Stimulated activated CD8-positive, alpha-beta memory T cell treated with anti-CD3 and anti-CD28 coated beads, Interleukin-15, amount 100 ng/mL, for 24 hours (primary cell): ENCODE results near the gene RNF217.
"Not testable (repeated sequence)": the region's sequence is repeated elsewhere in the genome, so short reads cannot be mapped to it uniquely, and the experiment has no call there.

Experiments used
- DNase-seq: peaks from one replicate; pipeline ENCODE4 v3.0.0-alpha.2; 2020; ENCODE audit warnings: low read depth

The RNF217 gene

DNA sequence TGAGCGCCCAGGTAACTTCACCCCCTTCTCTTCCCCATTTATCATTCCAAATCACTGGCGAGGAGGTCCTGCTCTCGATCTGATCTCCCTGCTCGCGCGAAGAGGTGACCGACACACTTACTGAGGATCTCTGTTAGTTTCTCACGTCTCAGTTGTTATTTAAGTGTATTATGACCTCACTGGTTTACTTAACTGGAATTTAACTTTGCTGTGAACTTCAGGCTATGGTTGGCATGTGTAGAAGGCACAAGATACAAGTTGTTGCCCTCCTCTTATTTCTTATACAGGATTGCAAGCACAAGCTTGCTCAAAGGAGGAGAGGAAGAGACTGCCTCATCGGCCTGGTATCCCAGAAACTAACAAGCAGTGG lies 1.2 kb downstream of the RNF217 start:
- no peak for DNase-seq

DNA sequence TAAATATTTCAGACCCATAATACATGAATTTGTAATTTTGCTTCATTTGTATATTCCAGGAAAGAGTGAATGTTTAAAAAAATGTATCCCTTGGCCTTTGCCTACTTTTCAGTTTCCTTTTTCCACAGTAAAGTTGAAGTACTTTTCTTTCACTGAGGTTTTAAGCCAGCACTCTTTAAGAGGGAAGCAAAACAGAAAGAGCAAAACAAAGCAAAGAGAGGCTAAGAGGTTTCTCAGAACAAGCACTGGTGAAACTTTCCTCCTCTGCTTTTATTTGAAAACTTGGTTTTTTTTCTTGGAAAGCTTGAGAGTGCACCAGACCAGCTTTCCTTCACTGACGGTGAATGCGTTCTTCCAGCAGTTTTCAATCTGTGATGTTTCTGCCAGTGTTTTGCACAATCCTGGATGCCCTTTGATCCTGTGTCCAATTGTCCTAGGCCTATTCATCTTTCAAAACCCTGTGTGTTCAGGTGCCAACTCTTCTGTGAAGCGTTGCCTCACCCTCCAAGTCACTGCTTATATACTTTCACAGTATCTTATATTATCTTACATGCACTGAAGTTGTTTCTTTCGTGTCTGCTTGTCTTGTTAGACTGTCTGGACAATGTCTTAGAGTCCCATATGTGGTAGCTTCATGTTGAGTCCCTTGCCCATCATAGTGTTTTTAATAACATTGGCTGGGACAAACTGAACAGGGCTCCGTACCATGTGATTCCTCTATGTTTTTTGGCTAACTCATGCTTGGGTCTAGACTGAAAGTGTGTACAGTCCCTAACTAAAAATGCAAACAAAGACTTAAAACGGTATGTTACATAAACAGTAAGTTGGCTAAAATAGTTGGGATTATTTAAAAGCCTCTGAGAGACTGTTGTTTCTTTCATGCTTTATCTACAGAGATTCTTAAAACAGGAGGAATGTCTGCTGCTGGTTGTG lies 1.9 kb downstream of the RNF217 start:
- DNase-seq = no peak

DNA sequence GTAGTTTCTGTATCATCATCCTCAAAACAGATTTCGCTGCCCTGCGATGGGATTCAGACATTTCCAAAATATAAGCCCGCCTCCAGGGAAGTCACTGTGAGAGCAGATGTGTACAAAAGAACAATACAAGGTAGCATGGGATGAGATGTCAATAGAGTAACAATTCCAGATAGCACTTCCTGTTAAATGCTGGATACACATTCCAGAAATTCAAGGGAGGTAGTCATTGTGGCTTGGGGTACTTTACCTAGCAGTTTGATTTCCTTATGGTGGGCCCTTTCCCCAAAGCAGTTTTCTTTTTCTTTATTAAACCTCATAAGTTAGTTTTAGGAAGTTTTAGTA lies 2.5 kb downstream of the RNF217 start:
- DNase-seq = no peak

DNA sequence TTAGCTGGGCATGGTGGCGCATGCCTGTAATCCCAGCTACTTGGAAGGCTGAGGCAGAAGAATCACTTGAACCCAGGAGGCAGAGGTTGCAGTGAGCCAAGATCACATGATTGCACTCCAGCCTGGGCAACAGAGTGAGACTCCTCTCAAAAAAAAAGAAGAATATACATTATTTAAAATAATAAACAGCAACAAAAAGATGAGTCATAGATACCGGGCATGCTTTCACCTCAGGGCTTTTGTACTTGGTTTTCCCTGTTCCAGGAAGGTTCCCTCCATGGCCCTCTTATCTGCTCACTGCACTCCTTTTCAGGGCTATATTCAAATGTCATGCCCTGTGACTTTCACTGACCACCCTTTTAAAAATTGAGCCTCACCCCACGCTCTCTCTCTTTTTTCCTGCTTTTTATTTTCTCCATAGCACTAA lies 3.2 kb downstream of the RNF217 start:
- not testable (repeated sequence) for DNase-seq

DNA sequence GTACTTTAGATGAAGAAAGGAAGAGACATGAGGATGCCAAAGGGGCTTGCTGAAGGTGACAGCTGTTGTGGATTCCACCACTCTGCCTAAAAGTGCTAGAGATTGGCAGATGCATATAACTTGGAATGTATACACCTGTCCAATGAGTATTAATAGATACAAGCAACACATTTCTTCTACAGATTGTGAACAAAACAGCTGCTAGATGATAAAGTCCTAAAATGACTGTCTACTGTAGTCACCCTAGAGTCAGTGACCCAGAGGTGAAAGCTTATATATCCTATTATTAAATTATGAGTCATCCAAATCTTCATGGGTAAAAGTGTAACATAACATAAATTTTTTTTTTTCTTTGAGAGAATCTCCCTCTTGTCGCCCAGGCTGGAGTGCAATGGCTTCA lies 5.2 kb downstream of the RNF217 start:
- no peak for DNase-seq

DNA sequence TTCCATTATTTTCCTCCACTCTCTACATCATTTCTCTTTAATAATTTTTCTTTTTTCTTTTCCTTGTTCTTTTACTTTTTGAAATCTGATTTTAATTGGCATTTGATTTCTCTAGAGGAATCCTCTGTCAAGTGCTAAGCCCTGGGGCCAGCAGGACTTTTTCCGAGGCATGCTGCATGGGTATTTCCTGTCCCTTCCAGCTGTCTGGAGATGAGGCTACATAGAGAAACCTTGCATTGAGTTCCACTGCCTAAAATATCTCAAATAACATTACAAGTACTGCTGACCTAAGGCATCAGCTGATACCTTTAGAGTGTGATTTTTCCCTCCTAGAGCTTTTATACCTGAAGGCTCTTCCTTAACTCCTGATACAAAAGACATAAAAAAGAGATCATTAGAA lies 6.2 kb downstream of the RNF217 start:
- DNase-seq = no peak

DNA sequence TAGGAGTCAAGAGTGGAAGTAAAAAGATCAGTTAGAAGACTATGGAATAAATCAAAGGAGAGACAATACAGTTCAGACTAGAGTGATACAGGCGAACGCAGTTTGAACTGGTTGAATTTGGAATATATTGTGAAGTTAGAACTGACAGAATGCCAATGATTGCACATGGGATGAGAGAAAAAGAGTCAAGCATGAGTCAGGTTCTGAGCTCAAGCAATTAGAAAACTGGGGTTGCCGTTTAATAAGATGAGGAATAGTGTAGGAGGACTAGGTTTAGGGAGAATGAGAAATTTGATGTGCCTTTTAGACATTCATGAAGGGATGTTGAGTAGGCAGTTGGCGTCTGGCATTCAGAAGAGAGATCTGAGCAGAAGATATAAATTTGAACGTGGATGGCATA lies 8.0 kb downstream of the RNF217 start:
- DNase-seq = no peak

DNA sequence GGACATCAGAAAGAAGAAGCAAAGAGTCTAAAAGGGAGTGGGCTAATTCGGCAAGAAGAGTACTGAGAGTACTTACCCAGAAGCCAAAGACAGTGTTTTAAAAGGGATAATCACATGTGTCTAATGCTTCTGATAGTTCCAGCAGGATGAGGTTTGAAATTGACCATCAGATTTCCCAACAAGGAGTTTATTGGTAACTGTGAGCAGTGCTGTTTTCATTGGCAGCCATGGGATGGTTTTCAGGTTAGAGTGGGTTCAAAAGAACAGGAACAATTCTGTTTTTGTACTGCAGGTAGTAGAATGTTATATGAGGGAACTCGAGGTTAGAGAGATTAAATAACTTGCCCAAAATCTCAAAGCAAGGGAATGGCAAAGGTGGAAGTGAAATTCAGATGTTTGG lies 8.5 kb downstream of the RNF217 start:
- DNase-seq = no peak

DNA sequence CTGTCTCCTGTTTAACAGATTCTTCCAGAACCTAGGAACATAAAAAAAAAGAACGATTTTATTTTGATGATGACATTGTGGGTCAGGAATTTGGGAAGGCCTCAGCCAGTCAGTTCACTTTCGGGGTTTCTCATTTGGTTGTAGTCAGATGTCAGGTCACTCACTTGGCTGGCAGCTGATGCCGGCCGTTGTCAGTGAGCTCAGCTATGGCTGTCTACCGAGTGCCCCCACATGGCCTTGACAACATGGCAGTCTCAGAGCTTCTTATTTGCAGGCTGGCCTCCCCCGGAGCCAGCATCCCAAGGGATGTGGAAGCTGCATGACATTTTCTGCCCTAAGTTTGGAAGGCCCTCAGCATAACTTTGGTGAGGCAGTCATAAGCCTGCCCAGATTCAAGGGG lies 11.5 kb downstream of the RNF217 start:
- no peak for DNase-seq

DNA sequence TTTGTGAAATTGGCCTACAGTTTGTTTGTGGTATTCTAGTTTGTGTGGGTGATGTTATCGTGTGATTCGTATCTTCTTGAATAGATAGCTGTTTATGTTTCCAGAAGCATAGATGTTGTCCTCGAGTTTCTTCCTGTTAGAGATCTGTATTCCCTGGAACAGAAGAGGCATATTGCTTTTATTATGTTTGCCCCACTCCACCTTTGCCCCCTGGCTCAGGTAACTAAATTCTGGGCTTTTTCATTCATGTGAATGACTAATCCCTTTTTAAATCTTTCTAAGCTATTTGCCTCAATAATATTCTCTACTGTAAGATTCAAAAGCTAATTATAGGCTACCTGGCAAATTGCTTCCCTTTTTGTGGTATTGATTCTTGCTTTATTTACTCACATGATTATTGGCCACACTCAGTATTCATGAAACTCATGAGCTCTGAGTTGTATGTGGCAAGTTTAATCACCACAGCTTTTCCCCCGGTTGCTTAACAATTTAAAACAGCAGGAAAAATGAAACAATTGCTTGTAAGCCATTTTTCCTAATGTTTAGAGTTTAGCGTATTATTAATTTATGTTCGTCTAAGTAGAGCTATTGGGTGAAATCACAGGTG lies 12.6 kb downstream of the RNF217 start:
- DNase-seq = no peak

DNA sequence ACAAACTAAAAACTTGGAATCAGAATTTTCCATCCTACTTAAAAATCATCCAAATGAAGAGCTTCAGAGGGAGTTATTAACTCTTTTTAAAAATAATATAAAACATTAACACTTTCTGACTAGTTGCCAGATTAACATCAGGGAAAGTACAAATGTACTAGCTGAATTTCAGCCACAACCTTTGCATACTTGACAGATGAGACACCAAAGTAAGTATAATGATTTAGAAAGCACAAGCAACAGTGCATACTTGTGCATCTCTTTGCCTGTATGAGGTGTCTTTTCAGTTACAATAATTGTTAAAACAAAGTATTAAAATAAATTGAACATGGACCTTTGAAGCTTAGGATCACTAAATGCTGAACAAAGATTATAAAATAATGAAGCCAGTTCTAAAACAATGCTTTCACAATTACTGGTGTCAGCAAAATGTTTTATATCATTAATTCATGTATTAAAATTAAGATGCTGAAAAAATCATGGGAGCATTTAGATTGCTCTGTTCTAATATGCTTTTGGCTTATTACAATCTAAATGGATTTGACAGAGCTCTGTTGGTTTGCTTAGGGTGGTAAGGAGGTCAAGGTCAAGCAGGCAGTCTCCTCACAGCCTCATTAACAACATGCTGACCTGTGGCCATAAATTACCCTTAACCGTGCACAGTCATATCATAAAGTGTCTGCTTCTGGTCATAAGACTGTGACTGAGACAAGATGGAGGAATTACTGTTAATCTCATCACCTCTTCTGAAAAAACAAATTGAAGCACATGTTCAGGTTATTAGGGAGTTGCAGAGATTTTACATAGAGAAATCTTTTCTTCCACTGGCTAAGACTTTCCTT lies 15.1 kb downstream of the RNF217 start:
- no peak for DNase-seq

DNA sequence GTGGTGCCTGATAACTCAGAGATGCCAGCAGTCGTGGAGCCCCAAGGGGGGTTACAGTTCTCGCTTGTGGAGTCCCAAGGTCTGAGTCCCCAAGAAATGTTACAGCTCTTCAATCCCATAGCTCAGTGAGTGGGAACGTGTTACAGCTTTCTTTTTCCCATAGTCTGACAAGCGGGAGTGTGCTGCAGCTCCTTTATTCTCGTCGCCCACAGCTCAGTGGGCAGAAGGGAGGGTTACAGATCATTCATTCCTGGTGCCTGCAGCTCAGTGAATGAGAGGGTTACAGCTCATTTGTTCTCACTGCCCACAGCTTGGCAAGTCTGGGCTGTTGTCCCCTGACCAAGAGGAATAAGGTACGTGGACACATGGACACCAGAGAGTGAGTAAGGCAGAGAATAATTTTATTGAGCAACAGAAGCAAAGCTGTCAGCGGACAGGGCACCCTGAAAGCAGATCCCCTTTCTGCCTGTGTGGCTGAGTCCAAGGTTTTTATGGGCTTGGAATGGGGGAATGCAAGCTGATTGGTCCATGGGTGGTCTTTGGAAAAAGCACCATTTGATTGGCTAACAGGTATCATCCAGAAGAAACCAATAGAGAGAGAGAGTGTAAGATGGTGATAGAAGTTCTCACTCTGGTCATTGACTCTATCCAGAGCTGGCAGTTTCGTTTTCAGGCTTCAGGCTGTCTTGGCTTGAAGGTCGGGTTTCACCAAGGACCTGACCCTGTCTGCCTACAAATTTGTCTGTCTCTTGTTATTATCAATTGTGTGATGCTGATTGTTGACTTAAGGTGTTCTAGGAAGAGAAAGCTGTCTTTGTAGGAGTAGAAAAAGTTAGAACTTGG lies 16.4 kb downstream of the RNF217 start:
- no peak for DNase-seq

DNA sequence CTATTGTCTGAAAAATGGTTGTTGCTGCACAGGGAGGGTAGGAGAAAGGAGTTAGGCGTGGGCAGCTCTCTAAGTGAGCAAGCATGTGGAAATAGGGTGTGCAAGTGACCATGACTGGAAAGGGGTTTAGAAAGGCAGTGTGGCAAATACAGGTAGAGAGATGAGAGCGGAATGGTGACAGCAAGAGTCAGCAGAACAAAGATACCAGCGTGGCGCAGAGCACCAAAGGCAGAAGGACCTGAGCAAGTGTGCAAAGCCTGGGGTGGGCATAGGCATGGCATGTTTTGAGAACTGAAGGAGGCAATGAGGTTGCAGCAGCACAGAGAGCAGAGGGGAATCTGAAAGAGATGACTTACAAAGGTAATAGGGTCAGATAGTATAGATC lies 17.0 kb downstream of the RNF217 start:
- no peak for DNase-seq

DNA sequence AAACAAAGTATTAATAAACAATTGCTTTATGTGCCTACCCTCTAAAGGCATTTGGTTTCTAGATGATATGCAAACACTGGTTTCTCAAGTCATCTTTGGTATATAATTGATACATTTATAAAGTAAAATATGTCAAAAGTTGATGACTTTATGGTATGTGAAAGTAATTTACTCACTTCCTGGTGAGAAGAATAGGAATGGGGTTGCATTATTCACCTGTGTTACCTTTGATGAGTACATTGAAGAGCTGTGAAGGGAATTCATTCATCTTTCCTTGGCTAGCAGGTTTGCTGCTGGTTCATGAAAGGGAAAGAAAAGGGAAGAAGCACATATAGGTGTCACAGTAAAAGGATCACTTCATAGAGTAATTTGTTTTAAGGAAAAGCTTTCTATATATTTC lies 20.4 kb downstream of the RNF217 start:
- DNase-seq = no peak

DNA sequence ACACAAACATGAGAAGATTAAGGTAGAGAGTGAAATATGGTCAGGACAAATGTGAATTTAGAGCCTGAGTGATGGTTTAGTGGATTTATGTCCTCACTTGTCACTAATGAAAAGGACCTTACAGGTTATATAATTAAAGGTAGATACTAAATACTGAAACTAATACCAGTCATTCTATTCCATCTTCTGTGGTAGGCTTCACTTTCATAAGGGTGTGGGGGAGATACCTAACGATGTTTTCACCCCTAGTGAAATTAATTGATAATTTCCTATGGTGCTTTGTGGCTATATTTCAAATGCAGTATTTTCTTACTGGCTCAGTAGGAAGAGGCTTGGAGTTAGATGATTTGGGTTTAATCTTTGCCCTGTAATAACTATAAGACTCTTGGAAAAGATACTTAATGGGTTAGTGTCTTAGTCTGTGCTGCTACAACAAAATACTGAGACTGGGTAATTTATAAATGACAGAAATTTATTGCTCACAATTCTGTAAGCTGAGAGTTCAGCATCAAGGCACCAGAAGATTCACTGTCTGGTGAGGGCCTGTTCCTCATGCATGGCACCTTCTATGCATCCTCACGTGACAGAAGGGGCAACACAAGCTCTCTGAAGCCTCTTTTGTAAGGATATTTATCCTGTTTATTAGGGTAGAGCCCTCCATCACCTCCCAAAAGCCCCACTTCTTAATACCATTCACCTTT lies 21.3 kb downstream of the RNF217 start:
- DNase-seq = no peak

DNA sequence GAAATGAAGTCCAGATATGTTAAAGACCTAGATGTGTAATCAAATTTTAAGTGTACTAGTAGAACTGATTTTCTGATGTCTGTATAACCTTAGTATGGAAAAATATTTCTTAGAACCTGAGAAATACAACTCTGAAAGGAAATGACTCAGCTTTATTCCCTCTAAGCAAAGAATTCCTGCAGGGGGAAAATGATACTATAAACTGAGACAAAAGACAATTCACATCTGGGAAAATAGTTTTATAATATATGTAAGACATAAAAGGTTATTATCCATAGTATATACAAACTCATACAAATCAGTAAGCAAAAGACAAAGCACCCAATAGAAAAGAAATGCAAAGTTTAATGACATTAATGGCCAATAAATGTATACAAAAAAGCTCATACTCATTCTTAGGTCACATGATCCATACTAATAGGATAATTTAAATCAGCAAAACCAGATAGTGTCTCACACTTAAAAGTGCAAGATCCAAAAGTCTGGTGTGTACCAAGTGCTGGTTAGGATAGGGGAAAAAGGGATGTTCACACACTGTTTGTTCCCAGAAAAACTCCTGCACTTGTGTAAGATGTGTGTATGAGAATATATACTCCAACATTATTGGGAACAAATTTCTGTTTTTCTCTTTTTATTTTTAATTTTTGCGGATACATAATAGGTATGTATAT lies 22.6 kb downstream of the RNF217 start:
- DNase-seq = no peak

DNA sequence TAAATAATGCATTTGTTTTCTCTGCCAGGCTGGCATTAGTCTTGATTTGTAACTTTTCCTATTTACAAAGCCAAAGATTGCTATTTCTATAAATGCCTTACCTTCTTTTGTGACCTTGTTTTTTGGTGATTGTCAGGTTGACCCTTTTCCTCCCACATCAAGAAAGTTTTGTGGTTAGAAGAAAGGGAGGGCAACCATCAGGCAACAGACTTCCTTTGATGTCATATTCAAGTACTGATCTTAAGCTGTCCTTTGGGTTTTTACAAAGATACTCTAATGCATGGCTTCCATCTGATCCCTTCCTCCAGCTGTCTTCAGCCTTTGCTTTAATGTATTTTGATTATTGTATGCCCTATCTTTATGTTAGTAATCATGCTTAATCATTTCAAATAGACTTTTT lies 23.9 kb downstream of the RNF217 start:
- DNase-seq = no peak

DNA sequence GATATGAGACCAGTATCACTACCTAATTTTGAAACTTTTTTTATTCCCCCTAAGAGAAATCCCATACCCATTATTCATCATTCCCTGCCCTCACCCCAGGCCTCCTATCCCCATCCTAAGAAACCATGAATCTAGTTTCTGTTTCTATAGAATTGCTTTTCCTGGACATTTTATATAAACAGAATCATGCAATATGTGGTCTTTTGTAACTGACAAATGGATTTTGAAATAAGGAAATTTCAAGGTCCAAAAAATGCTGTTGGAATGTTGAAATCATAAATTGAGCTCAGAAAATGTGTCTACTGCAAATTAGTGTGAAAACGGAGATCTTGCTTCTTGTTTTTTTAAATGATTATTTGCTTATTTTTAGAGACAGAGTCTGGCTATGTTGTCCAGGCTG lies 25.1 kb downstream of the RNF217 start:
- DNase-seq = no peak

DNA sequence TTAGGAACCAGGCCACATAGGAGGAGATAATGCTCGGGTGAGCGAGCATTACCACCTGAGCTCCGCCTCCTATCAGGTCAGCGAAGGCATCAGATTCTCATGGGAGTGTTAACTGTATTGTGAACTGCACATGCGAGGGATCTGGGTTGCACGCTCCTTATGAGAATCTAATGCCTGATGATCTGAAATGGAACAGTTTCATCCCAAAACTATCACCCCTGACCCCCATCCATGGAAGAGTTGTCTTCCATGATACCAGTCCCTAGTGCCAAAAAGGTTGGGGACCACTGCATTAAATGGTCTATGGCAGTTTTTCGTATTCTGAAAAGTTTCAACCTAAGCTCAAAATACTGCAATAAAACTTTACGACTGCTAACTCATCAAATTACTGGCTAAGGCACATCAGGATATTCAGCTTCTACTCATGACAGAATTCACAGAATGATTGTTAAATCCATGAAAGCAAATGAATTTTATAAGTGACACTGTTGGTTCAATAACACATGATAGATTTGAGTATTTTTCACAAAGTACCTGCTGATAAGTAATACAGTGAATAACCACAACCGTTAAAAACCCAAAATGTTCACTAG lies 25.9 kb downstream of the RNF217 start:
- DNase-seq = no peak
